Measurements from ENCODE around the gene ARFGAP1. TPM values are rescaled to one million over a fixed set of nuclear protein-coding genes. Genes with fewer than 3 reads are reported as not detected.

The ARFGAP1 gene
- total and polyA plus RNA-seq, 2 of the 8 experiments (the other 6 are each of a cell fraction or from before 2014, with no cell fraction given), result 93.7 to 100 TPM

GRCh38 chr20:63259734-63260460 lies 12.7 kb upstream of the ARFGAP1 start (continued):
- TF ChIP-seq CHD7 (IDR thresholded peaks at IDR 0.05; ENCODE audit: insufficient replicate concordance, low read length), result no peak
- TF ChIP-seq GTF2F1 (IDR thresholded peaks at IDR 0.05; ENCODE audit: borderline replicate concordance, low read depth, low read length), result no peak
- TF ChIP-seq EP300 (IDR thresholded peaks at IDR 0.05; ENCODE audit: borderline replicate concordance in 1 of 2, low read depth in 2 of 2, low read length in 2 of 2), result no peak
- no peak for TF ChIP-seq NRF1 (IDR thresholded peaks at IDR 0.05; ENCODE audit: low read depth, low read length)
- TF ChIP-seq RAD21 (IDR thresholded peaks at IDR 0.05 in 1 of 2, conservative IDR thresholded peaks at IDR 0.05 in 1 of 2; ENCODE audit: low read depth in 2 of 2, low read length in 2 of 2), result no peak
- no peak for TF ChIP-seq RXRA (IDR thresholded peaks at IDR 0.05; ENCODE audit: insufficient read depth, low read depth, low read length)
- TF ChIP-seq SRF (IDR thresholded peaks at IDR 0.05; ENCODE audit: low read depth, low read length), result no peak
- no peak for TF ChIP-seq EZH2 (IDR thresholded peaks at IDR 0.05; ENCODE audit: low read depth, low read length, severe bottlenecking)
